Vagina (tissue), 2 donors: ENCODE data around the gene BET1L. TPM values are rescaled to one million over a fixed set of nuclear protein-coding genes. Genes with fewer than 3 reads are reported as not detected.
A peak's percentile ranks its signal among the peaks of the same experiment; 100 is the strongest.

ENCODE experiments used
- DNase-seq, 2 donors: peaks; one replicate each; pipeline ENCODE4 v3.0.0-alpha.2; 2017; ENCODE audit errors: extremely low spot score in 2 of 2
- H3K27ac ChIP-seq: fragments of 200-600 bp; sonication (generic); one replicate; pipeline ENCODE4 v1.5.1; 2019
- H3K27me3 ChIP-seq: fragments of 200-600 bp; sonication (generic); one replicate; pipeline ENCODE4 v1.5.1; 2019
- H3K36me3 ChIP-seq, 2 donors: fragments of 200-600 bp; sonication (generic); one replicate each; pipeline ENCODE4 v1.5.1; 2017 to 2019
- H3K4me1 ChIP-seq: fragments of 200-600 bp; sonication (generic); one replicate; pipeline ENCODE4 v1.5.1; 2019
- H3K4me3 ChIP-seq, 2 donors: fragments of 200-600 bp; sonication (generic); 1 replicate in 1 of 2; 2 replicates in 1 of 2; pipeline ENCODE4 v1.5.1; 2016 to 2019
- H3K9me3 ChIP-seq: fragments of 200-600 bp; sonication (generic); one replicate; pipeline ENCODE4 v1.5.1; 2019
- CTCF ChIP-seq, 3 experiments: fragments of 450-650 bp in 2 of 3; fragments of 200-600 bp in 1 of 3; sonication (generic) in 1 of 3; IDR thresholded peaks; one replicate each; pipeline ENCODE4 v1.5.1; 2017 to 2019; ENCODE audit warnings: antibody characterized with exemption in 3 of 3, mild to moderate bottlenecking in 2 of 3, moderate library complexity in 2 of 3
- POLR2A ChIP-seq, 2 donors: fragments of 450-650 bp; IDR thresholded peaks; one replicate each; pipeline ENCODE4 v1.6.1; 2017; ENCODE audit warnings: antibody characterized with exemption in 2 of 2, mild to moderate bottlenecking in 2 of 2, moderate library complexity in 2 of 2
- POLR2AphosphoS5 ChIP-seq, 2 donors: sonication (generic); formaldehyde crosslinking; IDR thresholded peaks; one replicate each; pipeline ENCODE4 v1.9.0; 2017; ENCODE audit warnings: antibody characterized with exemption in 2 of 2, mild to moderate bottlenecking in 2 of 2, low read depth in 1 of 2; ENCODE audit not compliant: insufficient read depth in 1 of 2
- intact Hi-C: fragments of 100-400 bp; cut with DNase I; formaldehyde crosslinking; loops from one replicate; pipeline ENCODE4 v1.15.1; 2023
- total RNA-seq: library from RNA; depleted of rRNA; stranded (reverse); fragments of >200 nt; gene quantifications from one replicate; pipeline ENCODE4 v1.2.3, GENCODE V29; 2016

BET1L gene
- total RNA-seq, 1 donor from 2014 or later = 26.5 TPM

DNA sequence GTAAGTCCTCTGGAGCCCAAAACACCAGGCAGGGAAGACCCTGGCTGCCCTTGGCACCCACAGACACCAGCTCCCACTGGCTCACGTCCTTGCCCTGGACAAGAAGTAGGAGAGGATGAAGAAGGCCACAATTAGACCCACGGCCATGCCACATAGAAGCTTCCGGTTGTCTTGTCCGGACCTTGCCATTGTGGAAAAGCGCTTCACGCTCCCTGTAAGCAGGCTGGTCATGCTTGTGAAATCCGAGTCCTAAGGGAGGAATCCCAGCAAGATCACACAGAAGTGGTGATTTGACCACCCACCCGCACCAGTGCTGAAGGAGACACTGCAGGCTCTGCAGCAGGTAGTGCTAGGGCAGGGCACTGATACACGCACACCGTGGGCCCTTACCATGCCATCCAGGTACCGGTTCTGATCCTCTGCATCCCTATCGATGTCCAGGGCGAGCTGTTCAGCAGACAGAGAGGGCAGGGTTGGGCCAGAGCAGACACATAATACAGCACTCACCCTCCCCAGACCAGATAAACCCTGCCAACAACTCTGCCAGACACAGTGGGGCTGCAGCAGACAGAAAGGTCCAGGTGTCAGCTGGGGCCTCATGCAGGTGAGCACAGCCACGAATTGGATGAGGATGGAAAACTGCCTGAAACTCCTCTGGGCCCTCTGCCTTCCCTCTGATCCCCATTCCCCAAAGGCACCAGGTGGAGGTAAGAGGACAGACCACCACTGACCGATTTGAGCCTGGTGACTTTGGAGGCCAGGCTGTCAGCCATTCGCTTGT is 1.8 kb downstream of the BET1L start:
- Histone ChIP-seq H3K36me3 (peaks cover 0 to 38% of the 10 kb centered on the region in 2 donors), H3K27me3 (no peaks in the 10 kb centered on the region), H3K9me3 (no peaks in the 10 kb centered on the region), H3K27ac (no peak overlapping the region), H3K4me1 (peaks cover 52% of the 10 kb centered on the region), H3K4me3 (peak overlapping the region; percentile 81 to 96)
- peak in 1 of 2 donors; percentile 82 for DNase-seq
- intact Hi-C loops = loop anchor here (5.0 kb wide), 1 partner anchor 152 kb away; no protein-coding TSS in a partner anchor
- no peak for TF ChIP-seq POLR2AphosphoS5 (IDR thresholded peaks at IDR 0.05; ENCODE audit: insufficient read depth in 1 of 2, low read depth in 1 of 2)
- no peak for TF ChIP-seq CTCF (IDR thresholded peaks at IDR 0.05)
- TF ChIP-seq POLR2A (IDR thresholded peaks at IDR 0.05) = no peak

- H3K4me1 ChIP-seq = peaks cover 45% of the 10 kb centered on the region
- no peak for TF ChIP-seq CTCF (IDR thresholded peaks at IDR 0.05)
- no peak overlapping the region for H3K4me3 ChIP-seq
- H3K27me3 ChIP-seq = no peaks in the 10 kb centered on the region
- intact Hi-C loops = loop anchor here (5.0 kb wide), 2 partner anchors 153 to 163 kb away; partner anchors contain the start of gene B4GALNT4
- no peak overlapping the region for H3K27ac ChIP-seq
- no peaks in the 10 kb centered on the region for H3K9me3 ChIP-seq
- peak in 1 of 2 donors; percentile 87 for DNase-seq
- peaks cover 0 to 32% of the 10 kb centered on the region in 2 donors for H3K36me3 ChIP-seq
Measured at GRCh38 chr11:204587-205109, 2.6 kb downstream of the BET1L start.

GRCh38 chr11:203945-204586 is 3.1 kb downstream of the BET1L start:
- TF ChIP-seq POLR2AphosphoS5 (IDR thresholded peaks at IDR 0.05; ENCODE audit: insufficient read depth in 1 of 2, low read depth in 1 of 2) (no peak), CTCF (IDR thresholded peaks at IDR 0.05) (no peak), POLR2A (IDR thresholded peaks at IDR 0.05) (no peak)
- Histone ChIP-seq H3K4me1 (peaks cover 39% of the 10 kb centered on the region), H3K27me3 (no peaks in the 10 kb centered on the region), H3K36me3 (peaks cover 0 to 29% of the 10 kb centered on the region in 2 donors), H3K4me3 (no peak overlapping the region), H3K9me3 (no peaks in the 10 kb centered on the region), H3K27ac (no peak overlapping the region)
- intact Hi-C loops = loop anchor here (5.0 kb wide), 1 partner anchor 163 kb away; the partner anchor contains the start of gene B4GALNT4
- peak in 1 of 2 donors; percentile 83 for DNase-seq

DNA sequence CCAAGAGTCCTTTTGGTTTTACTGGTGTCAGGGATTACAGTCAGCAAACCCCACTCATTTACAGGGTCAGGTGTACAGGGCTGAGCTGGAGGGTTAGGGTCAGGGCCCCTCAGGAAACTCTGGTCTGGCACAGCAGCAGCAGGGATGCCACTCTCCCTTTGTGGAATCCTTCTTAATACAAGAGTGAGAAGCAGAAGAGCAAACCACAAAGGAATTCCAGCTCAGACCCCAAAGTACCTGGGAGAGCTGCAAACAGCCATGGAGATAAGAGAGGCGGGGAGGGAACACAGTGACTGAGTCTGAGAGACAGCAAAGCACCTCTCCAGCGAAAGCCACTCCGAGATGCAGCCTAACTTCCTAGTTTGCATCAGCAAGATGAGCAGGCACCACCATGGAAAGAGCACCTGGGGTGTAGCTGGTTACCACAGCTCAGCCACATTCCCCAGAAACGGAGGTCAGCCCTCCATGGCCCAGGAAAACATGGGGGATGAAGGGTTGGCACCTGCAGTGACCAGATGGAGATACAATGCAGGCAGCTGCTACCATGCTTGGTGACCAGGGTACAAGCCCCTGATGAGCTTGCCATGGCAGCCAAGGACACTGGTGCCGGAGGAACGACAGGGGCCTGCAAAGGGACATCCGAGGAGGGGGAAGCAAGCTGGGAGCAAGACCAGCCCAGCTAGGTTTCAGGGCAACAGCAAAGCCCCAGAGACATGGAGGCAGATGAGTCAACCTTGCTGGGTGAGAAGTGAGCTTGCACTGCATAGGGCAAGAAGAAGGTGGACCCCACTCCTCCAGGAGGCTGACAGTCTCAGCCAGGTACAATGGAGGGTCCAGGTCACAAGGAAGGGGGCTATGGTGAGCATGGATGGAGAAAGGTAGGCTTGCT is 3.9 kb downstream of the BET1L start:
- no peak for TF ChIP-seq POLR2AphosphoS5 (IDR thresholded peaks at IDR 0.05; ENCODE audit: insufficient read depth in 1 of 2, low read depth in 1 of 2)
- no peak for TF ChIP-seq CTCF (IDR thresholded peaks at IDR 0.05)
- no peak for TF ChIP-seq POLR2A (IDR thresholded peaks at IDR 0.05)
- peaks cover 38% of the 10 kb centered on the region for H3K4me1 ChIP-seq
- H3K4me3 ChIP-seq = no peak overlapping the region
- no peaks in the 10 kb centered on the region for H3K9me3 ChIP-seq
- peaks cover 0 to 29% of the 10 kb centered on the region in 2 donors for H3K36me3 ChIP-seq
- intact Hi-C loops = loop anchor here (5.0 kb wide), 1 partner anchor 164 kb away; the partner anchor contains the start of gene B4GALNT4
- H3K27ac ChIP-seq = no peak overlapping the region
- H3K27me3 ChIP-seq = no peaks in the 10 kb centered on the region
- DNase-seq = peak in 1 of 2 donors; percentile 84
